ENCODE results near the gene KRT80.

Gene KRT80

GRCh38 chr12:52145228-52146088 lies 46.4 kb downstream of the KRT80 start:
- intact Hi-C loops (cut with DNase I), result no loop called here
- peak in 1 of 10 donors; percentile 56 for DNase-seq

DNA sequence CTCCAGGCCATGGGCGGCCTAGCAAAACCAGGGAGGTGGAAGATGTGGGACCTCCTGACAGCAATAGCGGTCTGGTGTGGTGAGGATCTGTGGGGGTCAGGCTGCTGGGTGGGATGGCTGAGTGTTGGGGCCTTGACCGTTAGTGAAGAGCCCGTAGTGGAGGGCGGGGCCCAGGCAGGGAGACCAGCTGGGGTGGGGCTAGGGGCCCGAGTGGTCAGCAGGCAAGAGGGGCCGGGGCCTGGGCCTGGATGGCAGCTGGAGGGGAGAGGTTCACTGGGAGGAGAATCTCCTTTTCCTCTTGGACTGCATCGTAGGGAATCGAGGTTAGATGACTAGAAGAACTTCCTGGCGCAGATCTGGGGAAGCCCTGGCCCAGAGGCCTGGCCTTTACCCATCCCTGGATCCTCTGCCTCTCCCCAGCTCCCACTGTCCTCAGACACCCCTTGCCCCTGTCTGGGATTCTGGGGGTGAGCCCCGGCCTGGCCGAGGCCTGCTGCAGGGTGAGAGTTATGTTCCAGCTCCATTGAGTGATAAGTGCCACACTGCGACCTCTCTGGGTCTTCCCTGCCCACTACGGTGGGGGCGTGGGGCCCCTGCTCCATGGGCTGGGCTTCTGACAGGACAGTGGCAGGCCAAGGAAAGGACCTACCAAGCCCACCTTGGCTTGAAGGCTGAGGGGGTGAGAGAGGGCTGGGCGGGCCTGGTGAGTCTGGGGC lies 47.1 kb downstream of the KRT80 start:
- intact Hi-C loops (cut with DNase I), result no loop called here
- peak in 1 of 10 donors; percentile 75 for DNase-seq

DNA sequence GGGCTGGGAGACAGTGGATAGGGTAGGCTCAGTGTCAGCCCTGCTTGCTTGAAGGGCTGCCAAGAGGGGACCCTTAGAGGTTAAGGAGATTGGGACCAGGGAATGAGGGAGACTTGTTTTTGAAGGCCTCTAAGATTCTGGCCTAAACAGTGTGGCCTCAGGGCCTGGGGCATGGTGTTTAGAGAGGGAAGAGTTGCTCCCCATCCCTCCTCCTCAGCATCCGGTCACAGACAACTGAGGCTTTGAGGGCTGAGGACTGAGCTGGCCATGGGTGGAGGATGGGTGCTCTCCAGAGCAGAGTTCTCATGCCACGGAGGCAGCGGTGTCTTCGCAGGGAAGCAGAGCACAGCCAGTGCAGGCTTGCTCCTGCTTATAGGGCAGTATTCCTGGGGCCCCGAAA lies 49.4 kb downstream of the KRT80 start:
- DNase-seq, result no peak
- intact Hi-C loops (cut with DNase I), result no loop called here

- no peak for DNase-seq
- intact Hi-C loops (cut with DNase I), result no loop called here
These were observed 49.9 kb downstream of the KRT80 start for GRCh38 chr12:52141875-52142274.

DNA sequence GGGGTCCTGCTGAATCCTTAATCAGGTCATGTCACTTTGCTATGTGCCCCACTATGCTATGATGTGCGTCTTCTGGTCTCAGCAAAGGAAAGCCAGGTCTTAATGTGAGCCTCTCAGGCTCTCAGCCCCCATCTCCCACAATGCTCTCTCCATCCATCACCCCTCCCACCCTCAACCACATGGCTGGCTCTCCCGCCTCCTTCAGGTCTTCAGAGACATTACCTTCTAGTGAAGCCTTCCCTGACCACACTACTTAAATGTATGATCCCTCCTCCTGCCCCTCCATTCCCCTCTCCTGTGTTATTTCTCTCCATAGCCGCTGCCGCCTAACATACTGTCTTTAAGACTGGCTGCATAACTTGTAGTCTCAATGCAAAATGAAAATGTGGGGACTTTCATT lies 50.5 kb downstream of the KRT80 start:
- intact Hi-C loops (cut with DNase I), result no loop called here
- DNase-seq, result no peak

- intact Hi-C loops (cut with DNase I), result no loop called here
- DNase-seq, result peak in 1 of 10 donors; percentile 67
These were observed 52.2 kb downstream of the KRT80 start for GRCh38 chr12:52139579-52140062.

GRCh38 chr12:52139147-52139546 lies 52.7 kb downstream of the KRT80 start:
- intact Hi-C loops (cut with DNase I), result no loop called here
- peak in 1 of 10 donors; percentile 77 for DNase-seq

GRCh38 chr12:52137746-52138145 lies 54.1 kb downstream of the KRT80 start:
- peak in 2 of 10 donors; percentile 55 to 67 for DNase-seq
- intact Hi-C loops (cut with DNase I), result no loop called here

GRCh38 chr12:52132754-52133161 lies 59.1 kb downstream of the KRT80 start:
- no peak for DNase-seq
- intact Hi-C loops (cut with DNase I), result no loop called here

GRCh38 chr12:52130711-52131110 lies 61.1 kb downstream of the KRT80 start:
- DNase-seq, result peak in 2 of 10 donors; percentile 30 to 43
- intact Hi-C loops (cut with DNase I), result no loop called here

DNA sequence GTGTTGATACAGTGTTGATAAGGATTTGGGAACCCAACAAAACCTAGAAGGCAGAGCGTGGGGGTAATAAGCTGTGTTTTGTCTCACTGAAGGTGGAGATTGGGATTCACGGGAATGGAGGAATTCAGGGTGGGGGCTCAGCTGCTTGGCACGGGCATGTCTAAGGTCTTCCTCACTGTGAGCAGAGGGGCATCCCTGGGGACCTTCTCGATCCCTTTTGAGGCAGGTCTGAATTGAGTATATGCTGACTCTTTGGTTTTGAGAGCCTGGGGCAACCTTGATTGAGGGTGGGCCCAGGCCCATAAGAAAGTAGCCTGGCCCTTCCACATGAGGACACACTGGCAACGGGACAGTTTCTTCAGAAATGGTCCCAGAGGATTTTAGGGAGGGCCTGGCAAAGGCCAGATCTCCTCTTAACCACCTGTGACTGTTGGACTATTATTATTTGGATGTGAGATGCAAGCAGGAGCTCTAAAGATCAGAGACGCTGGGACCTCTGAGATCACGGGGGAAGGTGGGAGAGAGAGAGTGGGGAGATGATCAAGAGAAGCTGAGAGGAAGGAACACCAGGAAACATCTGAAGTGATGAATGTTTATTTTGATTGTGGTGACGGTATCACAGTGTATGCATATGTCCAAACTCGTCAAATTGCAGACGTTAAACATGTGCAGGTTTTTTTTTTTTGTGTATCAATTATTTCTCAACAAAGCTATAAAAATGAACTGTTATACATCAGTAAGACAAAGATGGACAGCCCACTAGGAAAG lies 63.9 kb downstream of the KRT80 start:
- intact Hi-C loops (cut with DNase I), result no loop called here
- DNase-seq, result peak in 1 of 10 donors; percentile 17

DNA sequence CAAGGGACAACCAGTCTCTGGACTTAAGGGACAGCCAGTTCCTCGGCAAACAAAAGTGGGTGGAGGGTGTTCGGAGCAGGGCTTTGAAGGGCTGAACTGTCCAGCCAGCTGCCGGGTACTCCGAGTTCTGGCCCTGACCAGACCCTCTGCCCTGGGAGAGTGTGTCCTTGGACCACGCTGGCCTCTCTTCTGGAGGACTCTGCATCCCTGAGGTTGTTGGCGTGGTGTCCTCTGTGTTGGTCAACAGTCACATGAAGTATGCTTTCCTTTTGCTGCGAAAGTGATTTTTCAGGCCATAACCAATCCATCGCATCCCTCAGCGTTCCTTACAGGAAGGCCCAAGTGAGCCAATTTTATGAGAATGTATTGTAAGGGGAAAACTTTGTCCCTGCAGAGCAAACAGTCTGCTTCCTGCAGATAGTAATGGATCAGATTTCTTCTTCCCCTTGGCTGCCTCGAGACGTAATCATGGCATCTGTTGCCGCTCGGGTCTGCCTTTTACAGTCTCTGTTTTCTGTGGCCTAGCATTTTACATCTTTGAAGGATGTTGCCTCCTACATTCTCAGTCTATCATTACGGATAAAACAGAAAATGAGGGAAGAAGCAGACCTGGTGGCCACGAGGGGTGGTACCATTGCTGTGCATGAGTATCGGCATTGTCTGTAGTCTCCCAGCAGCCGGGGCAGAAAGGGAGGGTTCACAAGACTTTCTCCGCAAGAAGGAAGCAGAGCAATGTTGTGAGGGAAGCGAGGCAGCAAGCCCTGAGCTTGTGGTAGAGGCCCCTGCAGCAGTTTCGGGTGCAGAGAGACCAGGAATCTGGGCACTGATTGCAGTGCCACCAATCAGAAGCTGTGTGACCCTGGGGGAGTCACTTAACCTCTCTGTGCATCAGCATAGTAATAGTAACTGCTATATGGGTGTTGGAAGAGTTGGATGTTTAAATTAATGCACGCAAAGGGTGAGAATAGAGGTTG lies 64.9 kb downstream of the KRT80 start:
- DNase-seq, result peak in 1 of 10 donors; percentile 30
- intact Hi-C loops (cut with DNase I), result no loop called here

DNA sequence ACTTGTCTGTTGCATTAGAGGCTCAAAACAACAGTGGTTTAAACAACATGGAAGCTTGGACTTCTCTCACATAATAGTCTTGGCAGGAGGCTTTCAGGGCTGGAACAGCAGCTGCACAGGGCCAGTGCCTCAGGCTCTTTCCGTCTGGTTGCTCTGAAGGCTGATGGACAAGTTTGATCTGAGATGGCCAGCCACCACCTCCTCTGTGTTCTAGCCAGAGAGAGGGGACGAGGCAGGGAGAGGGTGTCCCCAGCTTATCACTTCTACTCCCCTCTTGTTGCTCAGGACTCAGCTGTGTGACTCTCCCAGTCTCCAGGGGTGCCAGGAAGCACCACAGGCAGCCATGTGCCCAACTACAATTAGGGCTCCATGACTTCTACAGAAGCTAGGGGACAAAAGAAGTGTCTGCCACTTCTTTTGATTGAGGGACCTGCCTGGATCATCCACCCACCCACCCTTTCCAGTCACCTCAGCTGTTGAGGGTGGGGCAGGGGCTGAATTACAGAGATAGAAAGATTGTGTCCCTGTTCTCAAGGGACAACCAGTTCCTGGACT lies 65.7 kb downstream of the KRT80 start:
- DNase-seq, result no peak
- intact Hi-C loops (cut with DNase I), result no loop called here

- peak in 1 of 10 donors; percentile 36 for DNase-seq
- intact Hi-C loops (cut with DNase I), result no loop called here
These were observed 66.3 kb downstream of the KRT80 start for GRCh38 chr12:52125476-52125900.

DNA sequence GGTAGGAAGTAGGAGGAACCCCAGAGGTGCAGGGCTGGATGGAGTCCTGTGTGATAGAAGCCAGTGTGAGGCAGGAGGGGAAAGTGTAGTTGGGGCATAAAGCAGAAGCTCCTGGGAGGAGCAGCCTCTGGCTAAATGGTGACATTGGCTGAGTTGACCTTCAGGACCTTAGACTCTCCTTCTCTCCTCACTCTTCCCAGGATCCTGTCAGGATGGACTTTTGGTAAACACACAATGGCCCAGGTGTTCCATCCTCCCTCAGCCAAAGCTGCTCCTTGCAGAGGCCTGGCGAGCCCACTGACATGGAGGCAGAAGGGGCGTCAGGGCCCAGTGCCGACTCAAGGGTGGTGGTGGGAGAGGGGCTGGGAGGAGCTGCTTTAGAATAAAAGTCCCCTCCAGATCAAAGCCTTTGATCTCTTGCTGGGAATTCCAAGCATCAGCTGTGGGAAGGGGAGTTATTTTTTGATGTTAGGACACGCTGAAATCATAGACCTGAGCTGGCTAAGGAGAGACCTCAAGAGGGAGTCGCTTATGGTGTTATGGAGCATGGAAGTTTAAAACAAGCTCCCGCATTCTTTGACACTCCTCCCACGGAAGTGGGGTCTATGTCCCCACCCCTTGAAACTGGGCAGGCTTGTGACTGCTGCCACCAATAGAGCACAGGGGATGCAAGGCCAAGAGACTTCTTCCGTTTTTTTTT lies 68.2 kb downstream of the KRT80 start:
- no peak for DNase-seq
- intact Hi-C loops (cut with DNase I), result no loop called here

GRCh38 chr12:52122904-52123303 lies 68.9 kb downstream of the KRT80 start:
- intact Hi-C loops (cut with DNase I), result no loop called here
- DNase-seq, result no peak

DNA sequence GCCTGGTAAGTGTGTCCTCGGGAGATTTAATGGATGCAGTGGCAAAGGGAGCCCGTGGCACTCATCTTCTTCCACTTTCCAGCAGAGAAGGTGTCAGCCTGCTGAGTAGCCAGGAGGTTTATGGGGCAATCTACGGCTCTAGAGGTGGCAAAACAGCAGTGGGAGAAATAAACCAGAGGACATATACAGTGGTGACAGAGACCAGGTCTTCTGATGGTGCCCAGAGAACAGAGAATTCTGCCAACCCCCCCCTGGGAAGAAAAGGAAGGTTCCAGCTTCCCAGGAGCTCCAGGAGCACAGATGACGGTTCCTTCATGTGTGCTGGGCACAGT lies 69.3 kb downstream of the KRT80 start:
- intact Hi-C loops (cut with DNase I), result no loop called here
- DNase-seq, result no peak

DNA sequence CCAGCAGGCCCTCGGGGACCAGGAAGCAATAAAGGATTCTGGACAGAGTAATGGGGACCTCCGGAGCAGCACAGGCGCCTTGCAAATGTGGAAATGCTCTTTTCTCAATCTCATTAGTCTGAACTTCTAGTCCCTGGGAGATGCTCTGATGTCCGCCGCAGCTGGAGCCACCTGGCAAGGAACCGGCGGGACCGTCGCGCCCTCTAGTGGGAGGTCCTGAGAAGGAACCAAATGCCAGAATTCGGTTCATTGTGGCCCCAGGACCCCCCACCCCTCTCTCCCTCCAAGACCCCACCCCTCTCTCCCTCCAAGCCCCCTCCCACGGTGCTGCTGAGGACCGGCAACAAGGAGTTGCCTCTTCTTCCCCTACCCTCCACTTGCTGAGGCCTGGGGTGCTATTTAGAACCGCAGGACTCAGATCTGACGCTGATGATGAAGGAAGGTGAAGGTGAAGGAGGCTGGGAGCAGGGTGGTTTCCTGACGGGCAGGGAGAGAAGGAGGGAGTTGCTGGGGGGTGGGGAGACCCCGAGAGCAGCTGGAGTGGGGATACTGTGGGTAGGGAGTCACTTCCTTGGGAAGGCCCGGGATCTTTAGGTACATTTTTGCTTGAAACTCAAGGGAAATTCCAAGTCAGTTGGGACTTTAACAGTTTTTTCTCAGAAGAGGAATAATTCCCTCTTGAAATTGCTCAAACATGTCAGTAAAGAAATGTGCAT lies 69.8 kb downstream of the KRT80 start:
- DNase-seq, result peak; percentile 25 to 95 (median 72)
- intact Hi-C loops (cut with DNase I), result no loop called here

All from posterior cingulate gyrus (tissue), 11 donors.